K562 (cell line): ENCODE data around the gene STMN3. TPM values are rescaled to one million over a fixed set of nuclear protein-coding genes. Genes with fewer than 3 reads are reported as not detected.
A peak's percentile ranks its signal among the peaks of the same experiment; 100 is the strongest.

Experiments
- ATAC-seq: fragments of 200-7000 bp; cut with Tn5 transposase; 3 replicates; pipeline ENCODE4 v1.9.1; 2020; ENCODE audit warnings: moderate library complexity
- BruUV-seq: library from RNA; stranded (reverse); fragments of 400-500 nt; replicated peaks from 2 replicates; lab custom pipeline; 2021; lab: Mats Ljungman, UMichigan
- CTCF ChIA-PET: fragments of 300-600 bp; formaldehyde crosslinking; extraction: SDS; loops from one replicate; lab custom pipeline; 2021; ENCODE audit warnings: low intra/inter-chr PET ratio; lab: Yijun Ruan, JAX
- POLR2A ChIA-PET: fragments of 300-600, 350-650 bp; sonication (Branson Sonifier 250); formaldehyde crosslinking; extraction: SDS; loops from one replicate; lab custom pipeline; 2021; ENCODE audit warnings: antibody characterized with exemption, inconsistent platforms; lab: Yijun Ruan, JAX
- DNase-seq, 4 experiments: peaks; one replicate each; pipeline versions ENCODE4 v3.0.0 to v3.0.0-alpha.2; 2011 to 2018; ENCODE audit warnings: low spot score in 3 of 4, mixed read lengths in 3 of 4; ENCODE audit errors: extremely low read depth in 1 of 4
- FAIRE-seq: peaks from 2 replicates; lab custom pipeline; 2011; peaks lifted over from hg19 to GRCh38; lab: Jason Lieb, UNC
- H2AFZ ChIP-seq: 2 replicates; pipeline ENCODE4 v1.6.0; 2011; ENCODE audit warnings: low read depth, low read length, control low read depth, inconsistent platforms
- H3K27ac ChIP-seq: fragments of 200-600 bp; 3 replicates; pipeline ENCODE4 v1.8.0; 2011; ENCODE audit warnings: low read depth, mild to moderate bottlenecking, control low read depth, inconsistent platforms, low read length, moderate library complexity, mixed read lengths; ENCODE audit errors: extremely low read depth
- H3K27me3 ChIP-seq, 2 experiments: fragments of 300-600 bp in 1 of 2; 2 replicates in 1 of 2; 3 replicates in 1 of 2; pipeline versions ENCODE4 v1.6.0 to v1.8.0; 2011; ENCODE audit warnings: inconsistent platforms in 2 of 2, low read length in 2 of 2, mild to moderate bottlenecking in 1 of 2, mixed read lengths in 1 of 2, moderate library complexity in 1 of 2; ENCODE audit not compliant: control insufficient read depth in 2 of 2, insufficient read depth in 2 of 2
- H3K36me3 ChIP-seq: fragments of 300-600 bp; 3 replicates; pipeline ENCODE4 v1.8.0; 2011; ENCODE audit warnings: mild to moderate bottlenecking, low read length, inconsistent platforms; ENCODE audit not compliant: control insufficient read depth, insufficient read depth
- H3K4me1 ChIP-seq, 2 experiments: fragments of 200-600 bp in 1 of 2; replicated peaks in 1 of 2; 2 replicates in 1 of 2; 3 replicates in 1 of 2; pipeline versions ENCODE4 v1.5.1 to v1.8.0; 2011; ENCODE audit warnings: inconsistent platforms in 2 of 2, low read length in 2 of 2, mild to moderate bottlenecking in 1 of 2, mixed read lengths in 1 of 2, moderate library complexity in 1 of 2; ENCODE audit not compliant: control insufficient read depth in 2 of 2, insufficient read depth in 2 of 2
- H3K4me2 ChIP-seq: 2 replicates; pipeline ENCODE4 v1.6.1; 2011; ENCODE audit warnings: low read length, control low read depth, inconsistent platforms, mixed read lengths; ENCODE audit not compliant: insufficient read depth
- H3K4me3 ChIP-seq: fragments of 200-600 bp; sonication (generic), shearing (Covaris generic); 2 replicates; pipeline ENCODE4 v1.5.1; 2016; ENCODE audit warnings: control low read depth, inconsistent platforms
- H3K79me2 ChIP-seq: fragments of 200-600 bp; 3 replicates; pipeline ENCODE4 v1.8.0; 2011; ENCODE audit warnings: low read length, inconsistent platforms; ENCODE audit not compliant: control insufficient read depth, insufficient read depth
- H3K9ac ChIP-seq, 2 experiments: 2 replicates each; pipeline versions ENCODE4 v1.6.0 to v1.6.1; 2011; ENCODE audit warnings: low read depth in 2 of 2, low read length in 2 of 2, control low read depth in 1 of 2, inconsistent platforms in 1 of 2, mild to moderate bottlenecking in 1 of 2, mixed read lengths in 1 of 2; ENCODE audit not compliant: insufficient read depth in 1 of 2
- H3K9me1 ChIP-seq: one replicate; pipeline ENCODE4 v1.6.0; 2011; ENCODE audit warnings: inconsistent platforms, mild to moderate bottlenecking, low read length, moderate library complexity; ENCODE audit not compliant: control insufficient read depth, insufficient read depth
- H3K9me3 ChIP-seq: replicated peaks from 2 replicates; pipeline ENCODE4 v1.5.1; 2011; ENCODE audit warnings: low read depth, low read length, inconsistent platforms; ENCODE audit not compliant: control insufficient read depth, insufficient read depth
- H4K20me1 ChIP-seq: replicated peaks from 2 replicates; pipeline ENCODE4 v1.6.1; 2011; ENCODE audit warnings: low read length, inconsistent platforms, mixed read lengths; ENCODE audit not compliant: control insufficient read depth, insufficient read depth
- E2F4 ChIP-seq: sonication (generic); formaldehyde crosslinking; IDR thresholded peaks from 2 replicates; pipeline ENCODE4 v1.8.0; 2022; ENCODE audit warnings: mild to moderate bottlenecking, low read depth, missing genetic modification reagents
- LARP7 ChIP-seq: fragments of 450-650 bp; IDR thresholded peaks from 2 replicates; pipeline ENCODE4 v1.6.1; 2016
- POLR2G ChIP-seq: fragments of 200-400 bp; formaldehyde crosslinking; IDR thresholded peaks from 2 replicates; pipeline ENCODE4 v1.6.1; 2017; ENCODE audit warnings: low read depth, mild to moderate bottlenecking, antibody characterized with exemption, low read length, moderate library complexity
- SNRNP70 ChIP-seq: fragments of 200-400 bp; formaldehyde crosslinking; optimal IDR thresholded peaks from 2 replicates; pipeline ENCODE3; 2017; ENCODE audit warnings: low read depth, low read length
- ZBED1 ChIP-seq: IDR thresholded peaks from 2 replicates; pipeline ENCODE4 v1.6.1; 2014
- WGBS: fragments of 100-300 bp; shearing (Covaris generic); methylation state at CpG from one replicate; pipeline ENCODE4 v1.1.6; 2016; ENCODE audit warnings: low coverage, mixed read lengths; ENCODE audit not compliant: insufficient coverage; ENCODE audit errors: missing lambda C conversion rate; 5-methylcytosine and 5-hydroxymethylcytosine counted together
- in situ Hi-C: fragments of 300-500 bp; cut with MboI; formaldehyde crosslinking; loops from 4 replicates; pipeline ENCODE4 v1.15.0; 2018; ENCODE audit warnings: inconsistent platforms, mixed read lengths
- intact Hi-C: fragments of 100-400 bp; cut with micrococcal nuclease; formaldehyde crosslinking; loops from 2 replicates; pipeline ENCODE4 v1.14.2; 2022
- polyA plus RNA-seq, 8 experiments: library from polyadenylated mRNA; depleted of rRNA in 4 of 8; stranded (reverse) in 5 of 8; unstranded in 3 of 8; fragments of >200 nt; fragmentation: Nextera tagmentation in 2 of 8; fragmentation: Illumina TruSeq in 1 of 8; extraction: Ambion mirVana in 2 of 8; extraction: Trizol in 1 of 8; gene quantifications; 2 replicates each; pipeline versions ENCODE4 v1.2.1 to v1.2.3, GENCODE V29; 2011 to 2014; ENCODE audit warnings: inconsistent platforms in 1 of 8, missing spikeins in 1 of 8
- total RNA-seq, 7 experiments: library from RNA; depleted of rRNA in 6 of 7; stranded (reverse); fragments of >200 nt in 6 of 7; fragmentation: Illumina TruSeq in 2 of 7; extraction: Trizol in 2 of 7; gene quantifications; 2 replicates each; pipeline versions ENCODE4 v1.2.1 to v1.2.3, GENCODE V29; 2011 to 2021; ENCODE audit warnings: low replicate concordance in 1 of 7

Gene STMN3
- total and polyA plus RNA-seq, 9 of the 15 experiments (the other 6 are each of a cell fraction or from before 2014, with no cell fraction given): 0.70 to 65.6 (median 29.4) TPM

GRCh38 chr20:63696306-63696627 is 43.0 kb upstream of the STMN3 start:
- intact Hi-C loops (no loop called here), in situ Hi-C loops (no loop called here)
- Histone ChIP-seq H3K79me2 (no peaks in the 10 kb centered on the region), H3K4me2 (no peak overlapping the region), H3K27ac (no peak overlapping the region), H3K27me3 (no peaks in the 10 kb centered on the region), H3K9me1 (no peaks in the 10 kb centered on the region), H3K4me1 (peaks cover 9 to 78% of the 10 kb centered on the region in 2 experiments), H4K20me1 (no peaks in the 10 kb centered on the region; the same call in 1 of the 2 replicates), H3K9me3 (no peaks in the 10 kb centered on the region), H2AFZ (no peak overlapping the region), H3K9ac (no peak overlapping the region; a peak in 1 of 4 replicates), H3K36me3 (peaks cover 29% of the 10 kb centered on the region; the same call in 2 of the 3 replicates), H3K4me3 (no peak overlapping the region)
- ATAC-seq (no peak), FAIRE-seq (no peak), DNase-seq (peak in 1 of 4 experiments; percentile 33)
- no TSS peak for BruUV-seq
- WGBS: 65% methylated on average over 3 of the region's 6 CpGs
- CTCF ChIA-PET: no interaction called here
- POLR2A ChIA-PET: no interaction called here
- TF ChIP-seq ZBED1 (0 out of 2 replicates have a peak, but pooled peaks have one; percentile 16), LARP7 (no peak), E2F4 (CRISPR knock-in tag) (no peak), SNRNP70 (peak; percentile 9), POLR2G (peak; percentile 63)
